GM18951 (cell line): ENCODE data around the gene FNBP1.

Experiments
- POLR2A ChIP-seq: IDR thresholded peaks from 4 replicates; pipeline ENCODE4 v1.6.1; 2011; ENCODE audit warnings: mild to moderate bottlenecking; ENCODE audit not compliant: insufficient read length, insufficient read depth; ENCODE audit errors: extremely low read depth
- in situ Hi-C: fragments of 300-500 bp; cut with MboI; formaldehyde crosslinking; loops from one replicate; pipeline ENCODE4 v1.12.0; 2022; ENCODE audit warnings: low sequenced_read_pairs, mixed read lengths, inconsistent platforms; ENCODE audit not compliant: unreplicated experiment

FNBP1 gene

DNA sequence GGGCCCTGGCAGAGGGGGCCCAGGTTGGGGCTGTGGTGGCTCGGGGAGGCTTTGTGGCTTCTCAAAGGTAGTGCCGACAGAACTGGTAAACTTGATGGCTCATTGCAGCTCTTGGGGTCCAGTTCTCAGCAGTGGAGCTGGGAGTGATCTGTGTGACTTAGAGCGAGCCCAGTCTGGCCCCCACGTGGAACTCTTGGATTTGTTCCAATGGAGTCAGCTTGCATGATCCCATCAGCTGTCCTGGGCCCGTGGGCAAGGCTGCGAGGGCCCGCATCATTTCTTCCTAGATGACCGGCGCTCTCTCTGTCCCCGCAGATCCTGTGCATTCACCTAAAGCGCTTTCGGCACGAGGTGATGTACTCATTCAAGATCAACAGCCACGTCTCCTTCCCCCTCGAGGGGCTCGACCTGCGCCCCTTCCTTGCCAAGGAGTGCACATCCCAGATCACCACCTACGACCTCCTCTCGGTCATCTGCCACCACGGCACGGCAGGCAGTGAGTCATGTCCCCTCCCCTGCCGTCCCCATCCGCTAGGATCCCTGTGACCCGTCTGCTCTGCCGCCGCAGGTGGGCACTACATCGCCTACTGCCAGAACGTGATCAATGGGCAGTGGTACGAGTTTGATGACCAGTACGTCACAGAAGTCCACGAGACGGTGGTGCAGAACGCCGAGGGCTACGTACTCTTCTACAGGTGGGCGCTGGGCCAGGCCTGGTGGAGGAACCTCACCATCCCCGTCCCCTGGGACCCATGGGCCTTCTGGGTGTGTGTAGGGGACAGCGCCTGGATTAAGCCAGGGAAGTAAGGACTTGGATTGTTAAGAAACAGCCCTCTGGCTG is 168.5 kb downstream of the FNBP1 start:
- no peak for TF ChIP-seq POLR2A
- in situ Hi-C loops: no loop called here

DNA sequence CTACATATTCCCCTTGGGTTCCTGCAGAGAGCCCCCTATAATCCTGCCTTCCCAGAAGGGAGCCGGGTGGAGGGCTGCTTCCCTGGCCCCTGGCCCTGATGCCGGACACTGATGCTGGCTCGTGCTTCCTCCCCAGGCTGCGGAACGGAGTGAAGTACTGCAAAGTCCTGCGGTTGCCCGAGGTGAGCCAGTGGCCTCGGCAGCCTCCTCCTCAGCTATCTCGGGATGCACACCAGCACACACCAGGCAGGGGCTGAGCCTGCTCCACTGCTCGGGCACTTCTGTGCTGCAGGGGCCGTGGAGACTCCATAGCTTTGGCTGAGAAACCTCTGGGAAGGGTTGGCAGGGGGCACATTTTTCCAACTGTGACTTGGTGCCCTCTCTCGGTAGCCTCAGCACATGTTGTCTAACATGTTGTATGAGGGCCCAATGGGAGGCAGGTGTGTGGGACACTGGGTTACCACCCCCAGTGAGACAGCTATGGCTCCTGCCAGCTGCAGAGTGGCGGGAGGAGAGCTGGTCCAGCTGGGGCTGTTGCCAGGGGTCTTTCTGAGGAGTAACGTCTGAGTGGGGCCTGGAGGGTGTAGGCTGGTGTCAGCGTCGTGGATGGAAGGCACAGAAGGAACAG is 169.3 kb downstream of the FNBP1 start:
- in situ Hi-C loops: no loop called here

DNA sequence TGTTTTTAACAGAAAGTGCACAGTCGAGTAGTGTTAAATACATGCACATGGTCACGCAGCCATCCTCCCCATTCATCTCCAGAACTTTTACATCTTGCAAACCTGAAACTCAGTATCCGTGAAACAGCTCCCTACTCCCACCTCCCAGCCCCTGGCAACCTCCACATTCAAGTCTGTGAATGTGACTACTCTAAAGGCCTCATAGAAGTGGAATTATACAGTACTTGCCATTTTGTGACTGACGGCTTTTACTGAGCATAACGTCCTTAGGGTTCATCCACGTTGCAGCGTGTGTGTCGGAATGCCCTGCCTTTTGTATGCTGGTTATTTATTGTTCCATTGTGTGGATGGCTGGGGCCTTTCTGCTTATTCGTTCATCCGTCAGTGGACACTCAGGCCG is 171.9 kb downstream of the FNBP1 start:
- in situ Hi-C loops: no loop called here
- TF ChIP-seq POLR2A: no peak

More for the DNA sequence above, 169.3 kb downstream of the FNBP1 start:
- no peak for TF ChIP-seq POLR2A

DNA sequence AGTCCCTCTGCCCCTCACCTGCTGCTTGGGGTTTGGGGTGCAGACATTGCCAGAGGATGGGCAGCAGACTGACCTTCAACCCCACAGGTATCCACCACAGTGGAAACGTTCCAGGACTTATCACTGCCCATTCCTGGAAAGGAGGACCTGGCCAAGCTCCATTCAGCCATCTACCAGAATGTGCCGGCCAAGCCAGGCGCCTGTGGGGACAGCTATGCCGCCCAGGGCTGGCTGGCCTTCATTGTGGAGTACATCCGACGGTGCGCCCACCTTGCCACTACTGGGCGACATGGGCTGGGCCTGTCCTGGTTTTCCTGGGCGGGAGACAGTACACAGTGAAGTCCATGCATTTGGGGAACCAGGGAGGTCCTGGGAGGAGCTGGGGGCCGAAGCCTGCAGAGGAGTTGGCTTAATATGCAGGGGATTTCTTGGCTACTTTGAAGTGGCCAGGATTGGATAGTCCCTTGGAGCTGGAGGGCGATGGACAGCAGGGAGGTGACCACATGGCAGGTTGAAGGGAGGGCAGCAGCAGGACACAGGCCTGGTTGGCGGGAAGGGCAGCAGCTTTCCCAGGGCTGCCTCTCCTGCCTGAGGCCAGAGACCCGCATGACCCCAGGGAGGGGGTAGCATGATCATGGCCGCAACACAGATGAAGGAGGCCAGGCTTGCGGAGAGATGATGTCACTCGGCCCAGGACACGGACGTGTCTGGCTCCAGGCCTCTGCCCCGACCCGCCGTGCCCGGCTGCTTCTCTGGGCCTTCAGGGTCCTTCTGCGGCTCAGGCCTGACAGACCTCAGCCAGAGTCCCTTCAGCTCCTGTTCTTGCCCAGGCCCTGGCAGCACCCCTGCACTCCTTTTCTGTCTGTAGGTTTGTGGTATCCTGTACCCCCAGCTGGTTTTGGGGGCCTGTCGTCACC is 173.1 kb downstream of the FNBP1 start:
- in situ Hi-C loops: no loop called here
- no peak for TF ChIP-seq POLR2A

DNA sequence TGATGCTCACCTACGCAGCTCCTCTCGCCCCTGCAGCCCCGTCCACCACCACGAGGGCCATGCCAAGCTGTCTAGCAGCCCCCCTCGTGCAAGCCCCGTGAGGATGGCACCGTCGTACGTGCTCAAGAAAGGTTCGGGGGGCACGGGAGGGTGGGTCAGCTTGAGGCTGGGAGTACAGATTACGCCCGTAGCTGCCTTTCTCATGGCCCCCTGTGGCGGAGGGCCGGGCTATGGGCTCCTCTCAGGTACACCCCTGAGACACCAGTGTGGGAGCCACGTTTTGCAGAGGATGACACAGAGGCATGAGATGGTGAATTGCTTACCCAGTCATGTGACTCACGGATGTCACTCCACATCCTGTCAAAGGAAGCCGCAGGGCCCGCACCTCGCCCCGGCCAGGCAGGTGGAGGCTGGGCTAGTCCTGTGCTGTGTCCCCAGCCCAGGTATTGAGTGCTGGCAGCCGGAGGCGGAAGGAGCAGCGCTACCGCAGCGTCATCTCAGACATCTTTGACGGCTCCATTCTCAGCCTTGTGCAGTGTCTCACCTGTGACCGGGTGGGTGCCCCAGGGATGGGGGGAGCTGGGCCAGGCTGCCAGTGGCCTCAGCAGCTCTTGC is 174.0 kb downstream of the FNBP1 start:
- in situ Hi-C loops: no loop called here

DNA sequence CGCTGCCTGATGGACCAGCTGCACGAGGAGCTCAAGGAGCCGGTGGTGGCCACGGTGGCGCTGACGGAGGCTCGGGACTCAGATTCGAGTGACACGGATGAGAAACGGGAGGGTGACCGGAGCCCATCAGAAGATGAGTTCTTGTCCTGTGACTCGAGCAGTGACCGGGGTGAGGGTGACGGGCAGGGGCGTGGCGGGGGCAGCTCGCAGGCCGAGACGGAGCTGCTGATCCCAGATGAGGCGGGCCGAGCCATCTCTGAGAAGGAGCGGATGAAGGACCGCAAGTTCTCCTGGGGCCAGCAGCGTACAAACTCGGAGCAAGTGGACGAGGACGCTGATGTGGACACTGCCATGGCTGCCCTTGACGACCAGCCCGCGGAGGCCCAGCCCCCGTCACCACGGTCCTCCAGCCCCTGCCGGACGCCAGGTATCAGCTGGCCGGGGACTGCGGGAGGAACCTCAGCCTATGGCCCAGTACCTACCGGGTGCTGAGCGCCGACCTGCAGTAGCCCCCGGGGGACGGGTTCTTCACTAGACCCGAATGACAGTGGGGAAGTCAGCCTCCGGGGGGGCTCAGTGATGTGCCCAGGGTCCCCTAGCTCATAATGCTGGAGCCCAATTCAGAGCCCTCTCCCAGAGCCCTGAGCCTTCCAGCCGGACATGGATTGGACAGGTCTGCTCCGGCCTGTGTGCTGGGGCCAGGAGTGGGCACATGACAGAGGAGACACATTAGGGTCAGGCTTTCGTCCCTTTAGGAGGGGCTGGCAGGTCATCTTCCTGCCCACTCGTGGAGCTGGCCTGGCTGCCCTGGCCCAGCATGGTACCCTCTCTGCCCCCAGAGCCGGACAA is 174.7 kb downstream of the FNBP1 start:
- TF ChIP-seq POLR2A: no peak
- in situ Hi-C loops: no loop called here

More for the DNA sequence above, 174.0 kb downstream of the FNBP1 start:
- TF ChIP-seq POLR2A: no peak

DNA sequence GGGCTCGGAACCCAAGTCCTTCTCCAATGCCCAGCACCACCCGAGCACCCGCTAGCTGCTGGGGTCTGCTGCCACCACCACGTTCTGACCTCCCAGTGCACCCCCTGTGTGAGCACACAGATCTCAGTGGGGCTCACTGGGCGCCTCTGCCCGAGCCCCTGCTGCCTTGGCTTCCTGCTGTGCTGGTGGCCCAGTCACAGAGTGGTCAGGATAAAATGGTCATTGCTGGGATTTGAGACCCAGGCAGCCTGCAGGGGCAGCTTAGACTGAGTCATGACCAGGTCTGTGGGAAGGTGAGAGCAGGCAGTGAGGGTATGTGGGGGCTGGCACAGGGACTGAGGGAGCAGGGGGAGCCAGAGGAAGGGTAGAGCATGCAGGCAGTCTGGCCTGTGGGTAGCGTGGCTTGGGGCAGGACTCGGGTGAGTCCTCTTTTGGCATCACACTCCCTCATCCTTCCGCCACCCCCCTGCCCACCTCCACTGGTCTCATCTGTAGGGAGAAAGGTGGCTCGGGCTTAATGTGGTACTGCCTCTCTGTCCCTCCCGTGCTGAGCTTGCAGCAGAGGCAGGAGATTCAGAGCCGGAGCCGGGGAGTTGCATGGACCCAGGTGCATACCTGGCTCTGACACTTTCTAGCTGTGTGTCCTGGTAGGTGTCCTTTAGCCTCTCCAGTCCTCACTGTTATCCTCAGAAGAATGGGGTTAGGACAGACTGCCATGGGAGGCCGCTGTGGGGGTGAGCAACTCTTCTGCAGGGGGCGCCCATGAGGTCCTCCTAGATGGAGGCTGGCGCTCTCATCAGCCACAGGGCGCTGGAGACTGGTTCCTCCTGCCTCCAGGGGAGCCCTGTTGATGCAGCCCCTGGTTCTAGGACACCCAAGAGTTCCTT is 175.6 kb downstream of the FNBP1 start:
- in situ Hi-C loops: no loop called here
- TF ChIP-seq POLR2A: no peak

DNA sequence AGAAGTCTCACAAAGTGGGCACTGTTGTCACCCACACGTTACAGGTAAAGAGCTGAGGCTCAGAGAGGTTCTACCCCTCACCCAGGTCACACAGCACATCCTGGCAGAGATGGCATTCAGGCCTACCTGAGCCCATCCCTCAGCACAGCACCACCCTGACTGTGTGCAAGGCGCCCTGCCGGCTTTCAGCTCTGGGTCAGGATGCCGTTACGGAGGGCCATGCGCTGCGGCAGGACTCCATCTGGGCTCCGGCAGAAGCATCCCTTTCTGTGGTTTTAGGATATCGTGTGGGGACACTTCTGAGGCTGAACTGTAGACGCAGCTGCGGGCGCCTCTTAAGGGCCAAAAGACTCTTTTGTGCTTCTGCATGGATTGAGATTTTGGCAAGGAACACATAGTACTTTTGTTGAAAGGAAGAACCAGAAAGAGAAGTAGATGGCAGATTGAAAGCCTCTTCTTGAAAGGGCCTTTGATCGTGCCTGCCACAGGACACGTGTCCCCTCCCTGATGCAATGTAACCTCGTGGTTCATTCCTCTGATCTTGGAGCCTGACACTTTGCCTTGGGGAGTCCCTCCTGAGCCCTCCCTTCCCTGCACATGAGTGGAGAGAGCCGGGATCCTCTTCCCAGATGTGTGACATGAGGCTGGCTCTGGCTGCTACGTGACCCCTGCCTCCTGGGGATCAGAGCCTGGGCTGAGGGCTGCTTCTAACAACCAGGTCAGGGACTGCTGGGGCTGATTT is 176.4 kb downstream of the FNBP1 start:
- no peak for TF ChIP-seq POLR2A
- in situ Hi-C loops: no loop called here

DNA sequence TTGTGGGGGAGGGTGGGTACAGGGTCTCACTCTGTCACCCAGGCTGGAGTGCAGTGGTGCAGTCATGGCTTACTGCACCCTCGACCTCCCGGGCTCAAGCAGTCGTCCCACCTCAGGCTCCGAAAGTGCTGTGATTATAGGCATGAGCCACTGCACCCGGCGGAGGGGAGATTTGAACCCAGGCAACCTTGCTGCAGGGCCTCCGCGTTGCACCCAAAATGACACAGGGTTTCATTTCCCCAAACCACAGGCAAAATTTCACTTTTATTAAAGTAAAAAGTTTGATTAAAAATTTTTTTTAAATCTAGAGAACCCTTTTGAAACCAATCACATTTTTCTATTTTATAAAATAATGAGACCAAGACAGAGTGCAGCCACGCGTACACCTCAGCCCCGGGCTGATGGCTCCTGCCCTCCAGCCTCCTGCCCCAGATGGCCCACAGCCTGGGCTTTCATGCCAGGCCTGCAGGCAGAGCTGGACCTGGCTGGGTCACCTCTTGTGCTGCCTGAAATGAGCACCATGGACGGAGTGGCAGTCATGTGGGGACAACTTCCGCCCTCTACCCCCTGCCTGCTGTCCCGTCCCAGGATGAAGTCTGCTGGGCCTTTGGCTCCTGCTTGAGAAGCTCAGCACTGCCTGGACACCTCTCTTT is 177.2 kb downstream of the FNBP1 start:
- no peak for TF ChIP-seq POLR2A
- in situ Hi-C loops: no loop called here

DNA sequence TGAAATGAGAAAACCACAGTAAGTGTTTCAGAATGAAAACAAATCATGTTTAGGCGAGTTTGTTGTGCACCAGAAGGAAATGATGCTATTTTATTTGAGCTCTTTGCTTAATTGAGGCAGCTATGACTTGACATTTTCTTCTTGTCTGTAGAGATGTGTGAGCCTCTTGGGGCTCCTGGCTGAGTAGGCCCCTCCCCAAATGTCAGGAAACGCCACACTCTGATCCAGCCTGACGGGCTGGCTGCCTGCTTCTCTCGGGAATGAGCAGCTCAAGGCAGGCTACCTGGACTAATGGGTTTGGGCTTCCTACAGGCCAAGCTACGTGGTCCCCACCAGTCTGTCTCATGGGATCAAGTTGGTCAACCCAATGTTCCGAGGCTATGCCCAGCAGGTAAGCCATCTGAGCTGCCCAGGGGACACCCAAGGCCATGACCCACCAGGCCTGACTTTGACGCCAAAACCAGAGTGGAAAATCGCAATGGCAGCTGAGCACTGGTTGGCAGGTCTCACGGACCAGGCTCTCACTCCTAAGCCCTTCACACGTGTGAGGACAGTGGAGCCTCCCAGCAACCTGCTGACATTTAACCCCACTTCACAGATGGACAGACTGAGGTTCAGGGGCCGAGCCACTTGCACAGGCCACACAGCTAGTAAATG is 177.9 kb downstream of the FNBP1 start:
- in situ Hi-C loops: no loop called here
- TF ChIP-seq POLR2A: no peak
